ENCODE measurements around the gene WDR74.

Gene WDR74

GRCh38 chr11:62839050-62839945 is at the start of gene WDR74:
TSS of gene WDR74 (minus strand) at chr11:62839590. CDS start at chr11:62839570, 20 bp downstream.
- peak; percentile 97 for DNase-seq (ENCODE audit: low read depth)
- peak within 1 kb of the TSS; percentile 83 for H3K4me3 ChIP-seq (ENCODE audit: low read depth, low read length)
- TF ChIP-seq POLR2A (IDR thresholded peaks at IDR 0.05; ENCODE audit: extremely low read depth, insufficient read length) (peak; percentile 98), MAX (IDR thresholded peaks at IDR 0.05; ENCODE audit: low read depth, low read length) (peak; percentile 99), CTCF (IDR thresholded peaks at IDR 0.05; ENCODE audit: low read depth, low read length) (no peak), MYC (IDR thresholded peaks at IDR 0.05; ENCODE audit: low read depth, low read length) (peak; percentile 100)

- DNase-seq (ENCODE audit: low read depth) = no peak
These were observed 49.7 kb upstream of the WDR74 start for GRCh38 chr11:62889126-62889483.

GRCh38 chr11:62888406-62888805 is 49.0 kb upstream of the WDR74 start:
- no peak for DNase-seq (ENCODE audit: low read depth)
- TF ChIP-seq CTCF (IDR thresholded peaks at IDR 0.05; ENCODE audit: low read depth, low read length) = no peak
- TF ChIP-seq POLR2A (IDR thresholded peaks at IDR 0.05; ENCODE audit: extremely low read depth, insufficient read length) = no peak
- TF ChIP-seq MYC (IDR thresholded peaks at IDR 0.05; ENCODE audit: low read depth, low read length) = no peak

More at GRCh38 chr11:62889126-62889483, 49.7 kb upstream of the WDR74 start:
- no peak for TF ChIP-seq MYC (IDR thresholded peaks at IDR 0.05; ENCODE audit: low read depth, low read length)
- no peak for TF ChIP-seq POLR2A (IDR thresholded peaks at IDR 0.05; ENCODE audit: extremely low read depth, insufficient read length)
- TF ChIP-seq CTCF (IDR thresholded peaks at IDR 0.05; ENCODE audit: low read depth, low read length) = no peak
- no peak for TF ChIP-seq MAX (IDR thresholded peaks at IDR 0.05; ENCODE audit: low read depth, low read length)
- no peak overlapping the region for H3K4me3 ChIP-seq (ENCODE audit: low read depth, low read length)

GRCh38 chr11:62885137-62885750 is 45.9 kb upstream of the WDR74 start:
- no peak for DNase-seq (ENCODE audit: low read depth)
- peak overlapping the region; percentile 21 for H3K4me3 ChIP-seq (ENCODE audit: low read depth, low read length)
- TF ChIP-seq MAX (IDR thresholded peaks at IDR 0.05; ENCODE audit: low read depth, low read length) (no peak), CTCF (IDR thresholded peaks at IDR 0.05; ENCODE audit: low read depth, low read length) (no peak), POLR2A (IDR thresholded peaks at IDR 0.05; ENCODE audit: extremely low read depth, insufficient read length) (no peak), MYC (IDR thresholded peaks at IDR 0.05; ENCODE audit: low read depth, low read length) (no peak)

More at GRCh38 chr11:62888406-62888805, 49.0 kb upstream of the WDR74 start:
- H3K4me3 ChIP-seq (ENCODE audit: low read depth, low read length) = no peak overlapping the region

GRCh38 chr11:62883673-62884072 is 44.3 kb upstream of the WDR74 start:
- peak overlapping the region; percentile 99 for H3K4me3 ChIP-seq (ENCODE audit: low read depth, low read length)
- TF ChIP-seq POLR2A (IDR thresholded peaks at IDR 0.05; ENCODE audit: extremely low read depth, insufficient read length) (no peak), CTCF (IDR thresholded peaks at IDR 0.05; ENCODE audit: low read depth, low read length) (no peak)
- no peak for DNase-seq (ENCODE audit: low read depth)

Measured in NB4 (cell line).